Measurements from ENCODE around the gene SHROOM3.

Gene SHROOM3

GRCh38 chr4:76498550-76498949 is 63.5 kb downstream of the SHROOM3 start:
- no peak for DNase-seq

GRCh38 chr4:76499461-76499860 is 64.4 kb downstream of the SHROOM3 start:
- DNase-seq = no peak

- DNase-seq = no peak
These were observed 67.9 kb downstream of the SHROOM3 start for GRCh38 chr4:76502886-76503285.

- DNase-seq = peak; percentile 59
These were observed 69.8 kb downstream of the SHROOM3 start for GRCh38 chr4:76504613-76505465.

- no peak for DNase-seq
These were observed 76.9 kb downstream of the SHROOM3 start for GRCh38 chr4:76511947-76512346.

GRCh38 chr4:76513482-76513881 is 78.5 kb downstream of the SHROOM3 start:
- DNase-seq = no peak

- no peak for DNase-seq
These were observed 79.1 kb downstream of the SHROOM3 start for GRCh38 chr4:76514087-76514486.

GRCh38 chr4:76515975-76516843 is 81.2 kb downstream of the SHROOM3 start:
- DNase-seq = no peak

- DNase-seq = no peak
These were observed 83.2 kb downstream of the SHROOM3 start for GRCh38 chr4:76518241-76518640.

GRCh38 chr4:76523593-76523992 is 88.6 kb downstream of the SHROOM3 start:
- no peak for DNase-seq

- DNase-seq = no peak
These were observed 90.7 kb downstream of the SHROOM3 start for GRCh38 chr4:76525751-76526150.

GRCh38 chr4:76526585-76526990 is 91.6 kb downstream of the SHROOM3 start:
- no peak for DNase-seq

GRCh38 chr4:76527666-76528065 is 92.6 kb downstream of the SHROOM3 start:
- DNase-seq = no peak

- DNase-seq = no peak
These were observed 96.6 kb downstream of the SHROOM3 start for GRCh38 chr4:76531597-76531996.

- no peak for DNase-seq
These were observed 97.8 kb downstream of the SHROOM3 start for GRCh38 chr4:76532805-76533204.

- DNase-seq = no peak
These were observed 98.3 kb downstream of the SHROOM3 start for GRCh38 chr4:76533314-76533713.

- DNase-seq = no peak
These were observed 100.8 kb downstream of the SHROOM3 start for GRCh38 chr4:76535603-76536372.

GRCh38 chr4:76536373-76536689 is 101.3 kb downstream of the SHROOM3 start:
- no peak for DNase-seq

GRCh38 chr4:76538296-76538695 is 103.3 kb downstream of the SHROOM3 start:
- DNase-seq = no peak

- no peak for DNase-seq
These were observed 105.0 kb downstream of the SHROOM3 start for GRCh38 chr4:76539979-76540378.

GRCh38 chr4:76540486-76540885 is 105.5 kb downstream of the SHROOM3 start:
- DNase-seq = no peak

- no peak for DNase-seq
These were observed 108.3 kb downstream of the SHROOM3 start for GRCh38 chr4:76543378-76543777.

- DNase-seq = no peak
These were observed 109.7 kb downstream of the SHROOM3 start for GRCh38 chr4:76544725-76545124.
